ENCODE results near the gene LYPD5. TPM values are rescaled to one million over a fixed set of nuclear protein-coding genes. Genes with fewer than 3 reads are reported as not detected.

The LYPD5 gene
- total and polyA plus RNA-seq, 3 donors from 2014 or later, result 4.9 to 14.7 (median 12.6) TPM

DNA sequence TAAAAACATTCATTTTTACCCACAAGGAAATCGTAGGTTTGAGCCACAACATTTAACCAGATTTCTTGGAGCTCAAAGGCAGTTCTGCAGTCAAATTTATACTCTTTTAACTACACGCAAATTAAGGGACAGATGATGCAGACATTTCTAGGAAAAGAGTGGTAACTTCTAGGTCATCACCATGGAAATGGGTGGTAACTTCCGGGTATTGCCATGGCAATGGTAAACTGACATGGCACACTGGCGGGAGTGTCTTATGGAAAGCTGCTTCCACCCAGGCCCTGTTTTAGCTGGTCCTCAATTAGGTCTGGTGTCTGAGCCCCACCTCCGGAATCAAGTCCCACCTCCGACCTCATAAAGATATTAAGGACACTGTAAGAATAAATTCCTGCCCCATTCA, 10.4 kb upstream of the LYPD5 start:
- no peak overlapping the region for H3K4me3 ChIP-seq
- no peaks in the 10 kb centered on the region for H3K36me3 ChIP-seq (ENCODE audit: low read depth, missing control alignments)
- H3K27ac ChIP-seq, result no peak overlapping the region
- H3K4me1 ChIP-seq, result no peaks in the 10 kb centered on the region
- 73 to 77% methylated on average over 6 of the region's 6 CpGs for WGBS, 2 donors
- intact Hi-C loops (cut with DNase I; ENCODE audit: low total_unique reads), result no loop called here
- no peak for DNase-seq
- no peaks in the 10 kb centered on the region for H3K27me3 ChIP-seq
- no peak for TF ChIP-seq POLR2A (IDR thresholded peaks at IDR 0.05)
- TF ChIP-seq, protein P1, sequence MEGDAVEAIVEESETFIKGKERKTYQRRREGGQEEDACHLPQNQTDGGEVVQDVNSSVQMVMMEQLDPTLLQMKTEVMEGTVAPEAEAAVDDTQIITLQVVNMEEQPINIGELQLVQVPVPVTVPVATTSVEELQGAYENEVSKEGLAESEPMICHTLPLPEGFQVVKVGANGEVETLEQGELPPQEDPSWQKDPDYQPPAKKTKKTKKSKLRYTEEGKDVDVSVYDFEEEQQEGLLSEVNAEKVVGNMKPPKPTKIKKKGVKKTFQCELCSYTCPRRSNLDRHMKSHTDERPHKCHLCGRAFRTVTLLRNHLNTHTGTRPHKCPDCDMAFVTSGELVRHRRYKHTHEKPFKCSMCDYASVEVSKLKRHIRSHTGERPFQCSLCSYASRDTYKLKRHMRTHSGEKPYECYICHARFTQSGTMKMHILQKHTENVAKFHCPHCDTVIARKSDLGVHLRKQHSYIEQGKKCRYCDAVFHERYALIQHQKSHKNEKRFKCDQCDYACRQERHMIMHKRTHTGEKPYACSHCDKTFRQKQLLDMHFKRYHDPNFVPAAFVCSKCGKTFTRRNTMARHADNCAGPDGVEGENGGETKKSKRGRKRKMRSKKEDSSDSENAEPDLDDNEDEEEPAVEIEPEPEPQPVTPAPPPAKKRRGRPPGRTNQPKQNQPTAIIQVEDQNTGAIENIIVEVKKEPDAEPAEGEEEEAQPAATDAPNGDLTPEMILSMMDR (IDR thresholded peaks at IDR 0.05), result no peak
- H3K9me3 ChIP-seq, result no peaks in the 10 kb centered on the region

GRCh38 chr19:43812259-43812658, 10.0 kb upstream of the LYPD5 start:
- Histone ChIP-seq H3K4me3 (no peak overlapping the region), H3K27ac (no peak overlapping the region), H3K9me3 (no peaks in the 10 kb centered on the region), H3K36me3 (ENCODE audit: low read depth, missing control alignments) (no peaks in the 10 kb centered on the region), H3K27me3 (no peaks in the 10 kb centered on the region), H3K4me1 (no peaks in the 10 kb centered on the region)
- intact Hi-C loops (cut with DNase I; ENCODE audit: low total_unique reads), result no loop called here
- TF ChIP-seq, protein P1 (IDR thresholded peaks at IDR 0.05), result no peak
- TF ChIP-seq POLR2A (IDR thresholded peaks at IDR 0.05), result no peak
- 59% methylated on average over 1 of the region's 1 CpG for WGBS, 2 donors
- no peak for DNase-seq

DNA sequence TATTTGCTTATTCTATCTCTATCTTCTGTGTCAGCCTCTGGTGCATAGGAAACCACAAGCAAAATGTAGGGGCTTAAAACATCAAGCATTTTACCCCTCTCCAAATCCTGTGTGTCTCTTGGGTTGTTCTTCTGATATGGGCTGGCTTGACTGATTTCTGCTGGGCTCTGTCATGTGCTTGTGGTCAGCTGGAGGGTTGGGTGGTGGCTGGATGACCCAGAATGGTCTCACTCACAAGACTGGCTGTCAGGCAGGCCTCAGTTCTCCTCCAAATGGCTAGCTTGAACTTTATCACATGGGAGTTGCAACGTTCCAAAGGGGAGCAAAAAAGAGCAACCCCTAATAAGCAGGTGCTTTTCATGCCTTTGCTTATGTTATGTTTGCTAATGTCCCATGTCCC, 9.6 kb upstream of the LYPD5 start:
- no peaks in the 10 kb centered on the region for H3K9me3 ChIP-seq
- 56 to 75% methylated on average over 1 of the region's 1 CpG for WGBS, 2 donors

DNA sequence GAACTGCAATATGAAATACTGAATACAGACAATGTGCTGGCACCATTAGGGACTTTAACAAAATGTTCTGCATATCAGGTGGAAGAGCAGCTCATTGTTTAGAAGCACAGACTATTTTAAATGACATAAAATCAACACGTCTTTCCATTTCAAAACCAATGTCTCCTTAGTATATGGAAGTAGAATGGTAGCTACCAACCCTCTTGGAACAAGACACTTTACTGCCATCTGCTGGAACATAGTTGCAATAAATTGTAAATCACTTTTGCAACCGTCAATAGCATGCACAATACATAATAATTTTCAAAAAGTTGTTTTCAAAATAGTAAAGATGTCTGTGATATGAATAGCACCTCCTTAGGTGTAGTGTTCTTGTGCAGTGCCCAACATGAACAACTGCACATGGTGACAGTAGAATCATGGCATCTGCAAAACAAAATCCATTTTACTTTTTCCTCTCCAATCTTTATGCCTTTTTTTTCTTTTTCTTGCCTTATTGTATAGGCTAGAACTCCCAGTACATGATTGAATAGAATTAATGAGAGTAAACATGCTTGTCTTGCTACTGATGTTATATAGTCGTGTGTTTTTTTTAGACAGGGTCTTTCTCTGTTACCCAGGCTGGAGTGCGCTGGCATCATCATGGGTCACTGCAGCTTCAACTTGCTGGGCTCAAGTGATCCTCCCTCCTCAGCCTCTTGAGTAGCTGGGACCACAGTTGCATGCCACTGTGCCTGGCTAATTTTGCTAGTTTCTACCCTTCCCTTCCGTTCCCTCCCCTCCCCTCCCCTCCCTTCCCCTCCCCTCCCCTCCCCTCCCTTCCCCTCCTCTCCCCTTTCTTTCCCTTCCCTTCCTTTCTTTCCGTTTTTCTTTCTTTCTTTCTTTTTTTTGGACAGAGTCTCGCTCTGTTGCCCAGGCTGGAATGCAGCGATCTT, 7.8 kb upstream of the LYPD5 start:
- Histone ChIP-seq H3K4me1 (no peaks in the 10 kb centered on the region), H3K36me3 (ENCODE audit: low read depth, missing control alignments) (no peaks in the 10 kb centered on the region), H3K27ac (no peak overlapping the region), H3K27me3 (no peaks in the 10 kb centered on the region), H3K4me3 (no peak overlapping the region), H3K9me3 (no peaks in the 10 kb centered on the region)
- WGBS, 2 donors, result 46 to 54% methylated on average over 8 of the region's 8 CpGs
- intact Hi-C loops (cut with DNase I; ENCODE audit: low total_unique reads), result no loop called here
- TF ChIP-seq POLR2A (IDR thresholded peaks at IDR 0.05), result no peak
- TF ChIP-seq, protein P1 (IDR thresholded peaks at IDR 0.05), result peak in 2 of 3 experiments; percentile 27
- no peak for DNase-seq

More for the DNA sequence above, 9.6 kb upstream of the LYPD5 start:
- no peaks in the 10 kb centered on the region for H3K27me3 ChIP-seq
- no peaks in the 10 kb centered on the region for H3K4me1 ChIP-seq
- H3K27ac ChIP-seq, result no peak overlapping the region
- no peak for DNase-seq
- H3K4me3 ChIP-seq, result no peak overlapping the region
- no peak for TF ChIP-seq POLR2A (IDR thresholded peaks at IDR 0.05)
- TF ChIP-seq, protein P1 (IDR thresholded peaks at IDR 0.05), result no peak
- H3K36me3 ChIP-seq (ENCODE audit: low read depth, missing control alignments), result no peaks in the 10 kb centered on the region
- intact Hi-C loops (cut with DNase I; ENCODE audit: low total_unique reads), result no loop called here

DNA sequence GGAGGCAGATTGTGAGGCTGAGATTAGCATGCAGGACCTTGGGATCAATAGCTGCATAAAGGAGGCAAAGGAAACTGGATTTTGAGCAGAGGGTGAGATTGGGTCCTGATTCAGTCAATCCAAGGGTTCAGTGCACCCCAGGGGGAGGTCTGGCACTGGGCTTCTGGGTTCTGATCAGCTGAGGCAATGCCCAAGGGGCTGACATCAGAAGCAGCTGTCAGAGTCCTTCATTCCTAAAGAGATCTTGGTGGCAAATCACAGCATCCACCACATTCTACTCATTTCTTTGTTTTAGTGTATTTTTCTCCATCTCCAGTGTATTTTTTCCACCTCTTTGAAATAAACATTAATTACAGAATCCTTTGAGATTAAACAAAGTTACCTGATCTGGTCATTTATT, 5.4 kb upstream of the LYPD5 start:
- H3K27ac ChIP-seq, result no peak overlapping the region
- intact Hi-C loops (cut with DNase I; ENCODE audit: low total_unique reads), result no loop called here

More for the DNA sequence above, 5.4 kb upstream of the LYPD5 start:
- Histone ChIP-seq H3K9me3 (no peaks in the 10 kb centered on the region), H3K4me3 (no peak overlapping the region), H3K4me1 (no peaks in the 10 kb centered on the region), H3K27me3 (no peaks in the 10 kb centered on the region), H3K36me3 (ENCODE audit: low read depth, missing control alignments) (no peaks in the 10 kb centered on the region)
- TF ChIP-seq, protein P1 (IDR thresholded peaks at IDR 0.05), result no peak
- no peak for TF ChIP-seq POLR2A (IDR thresholded peaks at IDR 0.05)
- DNase-seq, result no peak

All from testis (tissue), 3 donors.